Uterus (tissue), 4 donors: ENCODE data around the gene MALAT1. TPM values are rescaled to one million over a fixed set of nuclear protein-coding genes. Genes with fewer than 3 reads are reported as not detected.

Experiments used
- DNase-seq, 2 donors: peaks; one replicate each; pipeline ENCODE4 v3.0.0-alpha.2; 2019 to 2020
- H3K27ac ChIP-seq, 2 donors: fragments of 200-600 bp; sonication (generic); 1 replicate in 1 of 2; 2 replicates in 1 of 2; pipeline ENCODE4 v1.5.1; 2016 to 2018
- H3K27me3 ChIP-seq, 2 donors: fragments of 200-600 bp; sonication (generic); one replicate each; pipeline ENCODE4 v1.5.1; 2018 to 2019; ENCODE audit warnings: control low read depth in 1 of 2
- H3K36me3 ChIP-seq, 2 donors: fragments of 200-600 bp; sonication (generic); one replicate each; pipeline ENCODE4 v1.5.1; 2019; ENCODE audit warnings: control low read depth in 1 of 2
- H3K4me1 ChIP-seq, 2 donors: fragments of 200-600 bp; sonication (generic); one replicate each; pipeline ENCODE4 v1.5.1; 2018 to 2019; ENCODE audit warnings: control low read depth in 1 of 2
- H3K4me3 ChIP-seq, 2 donors: fragments of 200-600 bp; sonication (generic); 1 replicate in 1 of 2; 2 replicates in 1 of 2; pipeline ENCODE4 v1.5.1; 2018 to 2019; ENCODE audit warnings: mild to moderate bottlenecking in 1 of 2
- H3K9me3 ChIP-seq, 2 donors: fragments of 200-600 bp; sonication (generic); one replicate each; pipeline ENCODE4 v1.5.1; 2019; ENCODE audit warnings: control low read depth in 1 of 2
- CTCF ChIP-seq, 4 experiments: fragments of 200-600 bp in 2 of 4; fragments of 450-650 bp in 2 of 4; sonication (generic) in 2 of 4; IDR thresholded peaks; one replicate each; pipeline ENCODE4 v1.5.1; 2016 to 2019; ENCODE audit warnings: antibody characterized with exemption in 4 of 4, mild to moderate bottlenecking in 2 of 4, moderate library complexity in 1 of 4
- POLR2A ChIP-seq, 2 donors: fragments of 450-650 bp; IDR thresholded peaks; one replicate each; pipeline ENCODE4 v1.6.1; 2016; ENCODE audit warnings: antibody characterized with exemption in 2 of 2, mild to moderate bottlenecking in 1 of 2, moderate library complexity in 1 of 2
- intact Hi-C: fragments of 100-400 bp; cut with DNase I; formaldehyde crosslinking; loops from one replicate; pipeline ENCODE4 v1.15.1; 2023; ENCODE audit warnings: low total_unique reads
- total RNA-seq, 4 donors: library from RNA; depleted of rRNA in 3 of 4; stranded (reverse); fragments of >200 nt in 3 of 4; gene quantifications; one replicate each; pipeline versions ENCODE4 v1.1.0 to v1.2.4, GENCODE V29; 2014 to 2023
- donor health status: DM: yes; HTN: yes; CAD: no.

MALAT1 gene
- total RNA-seq, 4 donors from 2014 or later: 6,732 to 19,335 (median 13,886) TPM

- Histone ChIP-seq H3K36me3 (no peaks in the 10 kb centered on the region), H3K27me3 (no peaks in the 10 kb centered on the region), H3K27ac (peak overlapping the region; percentile 96 to 97), H3K9me3 (no peaks in the 10 kb centered on the region), H3K4me1 (peaks cover 0 to 9% of the 10 kb centered on the region in 2 donors), H3K4me3 (peak overlapping the region; percentile 85 to 90)
- intact Hi-C loops: loop anchor here (2.0 kb wide), 2 partner anchors 23 to 77 kb away; partner anchors contain the start of gene NEAT1
- no peak for DNase-seq
- TF ChIP-seq POLR2A (IDR thresholded peaks at IDR 0.05) (no peak), CTCF (IDR thresholded peaks at IDR 0.05) (no peak)
Measured at GRCh38 chr11:65499713-65500386, 1.0 kb downstream of the MALAT1 start.

GRCh38 chr11:65500387-65501185 is 1.7 kb downstream of the MALAT1 start:
- Histone ChIP-seq H3K9me3 (no peaks in the 10 kb centered on the region), H3K4me1 (peaks cover 0 to 7% of the 10 kb centered on the region in 2 donors), H3K36me3 (no peaks in the 10 kb centered on the region), H3K27ac (peak overlapping the region; percentile 96 to 97), H3K4me3 (peak overlapping the region; percentile 85 to 90), H3K27me3 (no peaks in the 10 kb centered on the region)
- TF ChIP-seq POLR2A (IDR thresholded peaks at IDR 0.05): peak in 1 of 2 donors; percentile 6
- TF ChIP-seq CTCF (IDR thresholded peaks at IDR 0.05): no peak
- DNase-seq: peak in 1 of 2 donors; percentile 64
- intact Hi-C loops: no loop called here

- peaks cover 0 to 6% of the 10 kb centered on the region in 2 donors for H3K4me1 ChIP-seq
- DNase-seq: no peak
- no peaks in the 10 kb centered on the region for H3K9me3 ChIP-seq
- intact Hi-C loops: no loop called here
- no peaks in the 10 kb centered on the region for H3K36me3 ChIP-seq
- peak overlapping the region; percentile 85 to 90 for H3K4me3 ChIP-seq
- no peak for TF ChIP-seq POLR2A (IDR thresholded peaks at IDR 0.05)
- TF ChIP-seq CTCF (IDR thresholded peaks at IDR 0.05): no peak
- peak overlapping the region; percentile 96 to 97 for H3K27ac ChIP-seq
- no peaks in the 10 kb centered on the region for H3K27me3 ChIP-seq
Measured at GRCh38 chr11:65501186-65501471, 2.3 kb downstream of the MALAT1 start.

- intact Hi-C loops: no loop called here
- no peaks in the 10 kb centered on the region for H3K9me3 ChIP-seq
- TF ChIP-seq POLR2A (IDR thresholded peaks at IDR 0.05) (peak; percentile 12 to 32), CTCF (IDR thresholded peaks at IDR 0.05) (no peak)
Measured at GRCh38 chr11:65501472-65502273, 2.8 kb downstream of the MALAT1 start.

More at GRCh38 chr11:65501472-65502273, 2.8 kb downstream of the MALAT1 start:
- H3K4me3 ChIP-seq: peak overlapping the region; percentile 85 to 90
- no peak for DNase-seq
- H3K4me1 ChIP-seq: peaks cover 0 to 9% of the 10 kb centered on the region in 2 donors
- H3K36me3 ChIP-seq: no peaks in the 10 kb centered on the region
- H3K27me3 ChIP-seq: no peaks in the 10 kb centered on the region
- peak overlapping the region; percentile 96 to 97 for H3K27ac ChIP-seq
